NCI-H1417 treated with DMSO at 0.1 percent for 48 hours (cell line): ENCODE data around the gene CCR3.

Experiments used
- DNase-seq: peaks from one replicate; lab custom pipeline; 2025; lab: John Stamatoyannopoulos, UW

CCR3 gene

GRCh38 chr3:46298871-46299607 lies 56.8 kb downstream of the CCR3 start:
- no peak for DNase-seq

DNA sequence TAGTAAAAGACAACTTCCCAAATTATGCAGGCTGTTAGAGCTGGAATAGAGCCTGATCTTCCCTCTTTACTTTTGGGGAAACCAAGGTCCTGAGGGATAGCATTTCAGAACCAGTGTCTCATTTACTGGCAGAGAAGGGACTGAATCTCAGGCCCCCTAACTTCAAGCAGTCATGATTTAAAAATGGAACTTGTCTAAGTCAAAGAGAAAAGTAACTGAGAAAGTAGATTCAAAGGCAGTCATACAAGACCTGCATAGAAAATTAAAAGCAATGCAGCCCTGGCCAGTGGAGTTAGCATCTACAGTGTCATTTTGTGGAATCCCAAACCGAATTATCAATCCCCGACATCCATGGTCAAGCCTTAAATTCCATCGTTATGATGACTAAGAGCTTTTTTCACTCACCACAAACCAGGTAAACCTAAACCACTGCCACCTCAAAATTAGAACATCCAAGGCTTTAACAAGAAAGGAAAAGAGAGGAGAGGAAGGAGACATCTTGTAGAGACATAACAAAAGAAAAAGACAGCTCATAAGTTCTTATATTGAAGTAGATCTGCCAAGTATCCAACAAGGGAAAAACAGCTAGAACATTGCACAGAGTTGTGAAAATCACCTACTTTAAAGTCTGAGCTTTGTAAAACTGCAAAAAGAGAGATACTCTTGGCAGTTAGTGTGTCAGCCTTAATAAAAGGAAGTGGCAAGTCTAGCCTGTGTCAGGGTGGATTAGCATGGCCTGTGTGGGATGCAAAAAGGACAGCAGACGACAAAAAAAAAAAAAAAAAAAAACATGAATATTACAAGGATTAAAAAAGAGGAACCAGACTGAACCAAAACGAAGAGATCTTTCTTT lies 57.6 kb downstream of the CCR3 start:
- no peak for DNase-seq

DNA sequence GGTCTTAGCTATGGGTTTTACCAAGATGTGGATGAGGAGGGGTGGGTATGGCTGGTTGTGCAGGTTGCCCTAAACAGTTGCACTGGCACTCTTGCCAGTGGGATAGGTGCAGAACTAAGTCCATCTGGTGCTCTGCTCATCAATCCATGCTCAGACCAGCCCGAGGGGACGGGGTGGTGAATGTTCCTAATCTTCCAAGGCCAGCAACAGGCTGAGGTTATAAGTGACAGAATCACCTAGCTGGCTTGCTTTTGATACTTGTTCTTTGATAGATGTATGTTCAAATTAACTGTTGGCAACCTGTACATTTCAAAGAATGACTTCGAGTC lies 58.2 kb downstream of the CCR3 start:
- DNase-seq: no peak

DNA sequence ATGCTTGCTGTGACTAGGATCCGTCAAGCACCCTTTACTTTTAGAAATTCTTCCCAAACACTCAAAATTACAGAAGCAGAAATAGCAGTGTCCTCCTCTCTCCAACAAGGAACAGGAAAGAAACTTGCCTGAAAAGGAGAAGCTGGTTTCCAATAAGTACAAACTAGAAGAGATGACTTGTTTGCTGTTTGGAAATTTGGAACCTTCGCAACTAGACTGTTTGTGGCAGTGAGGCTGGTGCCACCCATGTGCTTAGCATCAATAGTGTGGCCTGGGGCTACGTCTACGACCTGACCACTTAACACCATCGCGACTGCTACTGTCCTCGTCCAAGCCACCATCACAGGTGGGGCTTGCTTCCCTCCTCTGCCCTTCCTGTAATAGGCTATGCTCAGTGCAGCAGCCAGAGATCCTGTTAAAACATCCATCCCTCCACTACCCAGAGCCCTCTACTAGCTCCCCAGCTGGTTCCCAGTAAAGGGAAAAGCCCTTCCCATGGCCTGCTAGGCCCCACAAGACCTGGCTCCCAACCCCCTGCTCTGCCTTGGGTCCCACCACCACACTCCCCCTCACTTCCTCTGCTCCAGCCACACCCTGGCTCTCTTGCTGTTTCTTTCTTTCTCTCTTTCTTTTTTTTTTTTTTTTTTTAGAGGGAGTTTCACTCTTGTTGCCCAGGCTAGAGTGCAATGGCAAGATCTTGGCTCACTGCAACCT lies 59.0 kb downstream of the CCR3 start:
- no peak for DNase-seq

- no peak for DNase-seq
Observed at GRCh38 chr3:46303240-46303639, 61.0 kb downstream of the CCR3 start.

DNA sequence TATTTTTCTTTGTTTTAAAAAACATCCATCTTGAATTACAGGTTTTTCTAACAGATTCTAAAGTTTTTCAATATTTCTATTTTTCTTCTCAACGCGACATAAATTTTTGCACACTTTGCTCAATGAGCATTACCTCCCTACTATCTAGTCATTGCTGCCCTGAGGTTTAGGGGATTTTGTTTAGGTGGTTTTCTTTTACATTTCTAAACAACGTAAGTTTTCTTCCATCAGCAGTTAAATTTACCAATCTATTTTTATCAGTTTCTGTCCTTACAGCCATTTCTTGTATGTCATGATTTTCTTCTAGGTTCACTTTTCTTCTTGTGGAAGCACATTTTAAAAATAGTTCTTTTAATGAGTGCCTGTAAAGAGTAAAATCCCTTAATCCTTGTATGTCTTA lies 62.5 kb downstream of the CCR3 start:
- no peak for DNase-seq

- no peak for DNase-seq
Observed at GRCh38 chr3:46312991-46313390, 70.7 kb downstream of the CCR3 start.

GRCh38 chr3:46314517-46314916 lies 72.3 kb downstream of the CCR3 start:
- no peak for DNase-seq

GRCh38 chr3:46316206-46316605 lies 73.9 kb downstream of the CCR3 start:
- no peak for DNase-seq
